ENCODE data around the gene FUT4. TPM values are rescaled to one million over a fixed set of nuclear protein-coding genes. Genes with fewer than 3 reads are reported as not detected.
"Not testable (repeated sequence)": the region's sequence is repeated elsewhere in the genome, so short reads cannot be mapped to it uniquely, and the experiment has no call there.

The FUT4 gene
- total RNA-seq, 1 donor from 2014 or later, result 13.4 TPM

DNA sequence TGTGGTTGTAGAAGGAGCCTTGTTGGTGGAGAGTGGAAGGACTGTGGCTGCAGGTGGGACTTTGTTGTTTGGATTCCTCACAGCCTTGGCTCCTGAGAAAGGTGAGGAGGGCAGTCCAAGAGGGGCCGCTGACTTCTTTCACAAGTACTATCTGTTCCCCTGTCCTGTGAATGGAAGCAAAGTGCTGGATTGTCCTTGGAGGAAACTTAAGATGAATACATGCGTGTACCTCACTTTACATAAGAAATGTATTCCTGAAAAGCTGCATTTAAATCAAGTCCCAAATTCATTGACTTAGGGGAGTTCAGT is 2.4 kb downstream of the FUT4 start:
- Histone ChIP-seq H3K36me3 (ENCODE audit: control insufficient read depth, insufficient read depth, low read length) (no peaks in the 10 kb centered on the region), H3K4me3 (ENCODE audit: low read depth, low read length) (peak overlapping the region; percentile 18), H3K27me3 (ENCODE audit: control insufficient read depth, insufficient read depth, low read length) (no peaks in the 10 kb centered on the region)
- no peak for DNase-seq (ENCODE audit: low read depth)
- TF ChIP-seq, protein P1, sequence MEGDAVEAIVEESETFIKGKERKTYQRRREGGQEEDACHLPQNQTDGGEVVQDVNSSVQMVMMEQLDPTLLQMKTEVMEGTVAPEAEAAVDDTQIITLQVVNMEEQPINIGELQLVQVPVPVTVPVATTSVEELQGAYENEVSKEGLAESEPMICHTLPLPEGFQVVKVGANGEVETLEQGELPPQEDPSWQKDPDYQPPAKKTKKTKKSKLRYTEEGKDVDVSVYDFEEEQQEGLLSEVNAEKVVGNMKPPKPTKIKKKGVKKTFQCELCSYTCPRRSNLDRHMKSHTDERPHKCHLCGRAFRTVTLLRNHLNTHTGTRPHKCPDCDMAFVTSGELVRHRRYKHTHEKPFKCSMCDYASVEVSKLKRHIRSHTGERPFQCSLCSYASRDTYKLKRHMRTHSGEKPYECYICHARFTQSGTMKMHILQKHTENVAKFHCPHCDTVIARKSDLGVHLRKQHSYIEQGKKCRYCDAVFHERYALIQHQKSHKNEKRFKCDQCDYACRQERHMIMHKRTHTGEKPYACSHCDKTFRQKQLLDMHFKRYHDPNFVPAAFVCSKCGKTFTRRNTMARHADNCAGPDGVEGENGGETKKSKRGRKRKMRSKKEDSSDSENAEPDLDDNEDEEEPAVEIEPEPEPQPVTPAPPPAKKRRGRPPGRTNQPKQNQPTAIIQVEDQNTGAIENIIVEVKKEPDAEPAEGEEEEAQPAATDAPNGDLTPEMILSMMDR (IDR thresholded peaks at IDR 0.05; ENCODE audit: insufficient read depth, low read length, poor library complexity, severe bottlenecking), result no peak

DNA sequence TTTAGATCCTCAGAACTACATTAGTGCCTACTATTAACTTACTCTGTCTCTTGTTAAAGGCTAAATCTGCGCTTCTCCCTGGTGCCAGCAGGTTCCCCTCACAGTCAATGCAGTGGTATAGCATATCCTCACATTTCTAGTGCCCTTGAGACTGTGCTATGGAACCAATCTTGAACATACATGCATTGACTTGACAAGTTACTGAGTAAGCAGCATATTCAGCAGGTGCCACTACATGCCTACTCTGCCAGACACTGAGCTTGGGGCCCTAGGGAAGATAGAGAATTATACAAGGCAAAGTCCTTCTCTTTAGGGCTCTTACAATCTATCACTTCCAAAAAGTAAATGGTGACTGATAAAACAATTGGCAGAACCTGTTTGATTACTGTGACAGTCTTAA is 3.2 kb downstream of the FUT4 start:
- H3K4me3 ChIP-seq (ENCODE audit: low read depth, low read length), result peak overlapping the region; percentile 29
- TF ChIP-seq, protein P1 (IDR thresholded peaks at IDR 0.05; ENCODE audit: insufficient read depth, low read length, poor library complexity, severe bottlenecking), result no peak
- DNase-seq (ENCODE audit: low read depth), result no peak

DNA sequence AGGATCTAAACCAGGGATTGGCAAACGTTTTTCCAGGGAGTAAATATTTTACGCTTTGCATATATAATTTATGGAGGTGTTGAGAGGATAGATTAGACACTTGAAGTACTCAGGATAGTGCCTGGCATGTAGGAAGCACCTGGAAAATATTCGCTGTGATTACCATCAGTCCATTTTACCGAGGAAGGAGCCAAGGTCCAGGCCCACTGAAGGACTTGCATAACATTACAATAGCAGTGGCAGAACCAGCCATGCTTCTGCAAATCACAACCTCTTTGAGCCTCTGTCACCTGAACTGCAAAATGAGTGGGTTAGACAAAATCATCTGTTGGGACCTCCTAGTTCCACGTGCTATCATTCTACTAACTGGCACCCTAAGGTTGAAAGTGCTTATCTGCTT is 5.4 kb downstream of the FUT4 start:
- DNase-seq (ENCODE audit: low read depth), result no peak
- Histone ChIP-seq H3K36me3 (ENCODE audit: control insufficient read depth, insufficient read depth, low read length) (no peaks in the 10 kb centered on the region), H3K4me3 (ENCODE audit: low read depth, low read length) (no peak overlapping the region), H3K27me3 (ENCODE audit: control insufficient read depth, insufficient read depth, low read length) (no peaks in the 10 kb centered on the region)
- TF ChIP-seq, protein P1 (IDR thresholded peaks at IDR 0.05; ENCODE audit: insufficient read depth, low read length, poor library complexity, severe bottlenecking), result no peak

More for the DNA sequence above, 3.2 kb downstream of the FUT4 start:
- no peaks in the 10 kb centered on the region for H3K36me3 ChIP-seq (ENCODE audit: control insufficient read depth, insufficient read depth, low read length)
- H3K27me3 ChIP-seq (ENCODE audit: control insufficient read depth, insufficient read depth, low read length), result no peaks in the 10 kb centered on the region

DNA sequence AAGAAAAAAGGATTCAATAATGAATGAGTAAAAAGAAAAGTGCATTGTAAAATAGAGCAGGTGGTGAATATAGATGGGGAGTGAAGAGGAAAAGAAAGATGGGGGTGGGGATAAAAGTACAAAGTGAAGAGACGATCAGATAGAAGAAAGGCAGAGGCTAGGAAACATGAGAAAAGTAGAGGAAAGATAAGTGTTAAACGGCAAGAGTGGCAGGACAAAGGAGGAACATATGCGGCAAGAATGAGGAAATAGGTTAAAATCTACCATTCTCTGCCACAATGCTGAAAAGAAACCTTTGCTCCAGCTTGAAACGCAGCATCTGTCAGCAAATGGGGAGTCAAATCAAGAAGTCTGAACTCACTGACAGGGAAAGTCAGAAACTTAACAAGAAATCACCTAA is 6.8 kb downstream of the FUT4 start:
- no peak for DNase-seq (ENCODE audit: low read depth)
- Histone ChIP-seq H3K4me3 (ENCODE audit: low read depth, low read length) (no peak overlapping the region), H3K36me3 (ENCODE audit: control insufficient read depth, insufficient read depth, low read length) (no peaks in the 10 kb centered on the region), H3K27me3 (ENCODE audit: control insufficient read depth, insufficient read depth, low read length) (no peaks in the 10 kb centered on the region)
- TF ChIP-seq, protein P1 (IDR thresholded peaks at IDR 0.05; ENCODE audit: insufficient read depth, low read length, poor library complexity, severe bottlenecking), result no peak

DNA sequence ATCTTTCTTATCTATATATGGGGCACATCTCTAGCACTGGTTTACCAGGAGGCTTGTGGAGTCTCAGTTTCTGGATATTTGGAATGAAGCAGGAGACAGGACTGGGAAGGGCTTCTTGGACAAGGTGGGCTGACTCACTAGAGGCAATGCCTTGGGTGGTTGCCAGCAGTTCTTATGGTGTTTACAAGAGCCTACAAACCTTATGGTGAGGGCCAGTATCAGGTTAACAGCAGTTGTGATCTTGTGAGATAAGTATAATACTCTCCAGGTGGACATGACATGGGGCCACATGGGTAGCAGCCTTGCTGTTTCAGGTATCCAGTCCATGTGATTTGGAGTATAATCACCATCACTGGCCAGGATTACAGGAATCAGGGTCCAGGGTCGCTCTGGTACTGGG is 10.2 kb downstream of the FUT4 start:
- Histone ChIP-seq H3K36me3 (ENCODE audit: control insufficient read depth, insufficient read depth, low read length) (no peaks in the 10 kb centered on the region), H3K27me3 (ENCODE audit: control insufficient read depth, insufficient read depth, low read length) (no peaks in the 10 kb centered on the region), H3K4me3 (ENCODE audit: low read depth, low read length) (no peak overlapping the region)
- TF ChIP-seq, protein P1 (IDR thresholded peaks at IDR 0.05; ENCODE audit: insufficient read depth, low read length, poor library complexity, severe bottlenecking), result no peak
- no peak for DNase-seq (ENCODE audit: low read depth)

DNA sequence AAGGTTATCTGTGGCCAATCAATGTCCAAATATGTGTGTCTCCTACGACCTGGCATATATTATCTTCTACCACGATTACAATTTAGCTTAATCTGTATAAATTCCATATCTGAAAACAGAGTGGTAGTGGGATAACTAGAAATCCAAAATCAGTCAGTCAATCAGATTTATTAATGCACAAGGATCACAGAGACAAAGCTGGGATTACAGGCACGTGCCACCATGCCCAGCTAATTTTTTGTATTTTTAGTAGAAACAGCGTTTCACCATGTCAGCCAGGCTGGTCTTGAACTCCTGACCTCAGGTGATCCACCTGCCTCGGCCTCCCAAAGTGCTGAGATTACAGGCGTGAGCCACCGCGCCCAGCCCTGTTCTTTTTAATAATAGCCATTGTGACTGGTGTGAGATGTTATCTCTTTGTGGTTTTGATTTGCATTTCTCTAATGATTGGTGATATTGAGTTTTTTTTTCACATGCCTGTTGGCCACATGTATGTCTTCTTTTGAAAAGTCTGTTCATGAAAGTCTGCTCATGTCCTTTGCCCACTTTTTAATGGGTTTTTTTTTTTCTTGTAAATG is 12.1 kb downstream of the FUT4 start:
- not testable (repeated sequence) for H3K27me3 ChIP-seq (ENCODE audit: control insufficient read depth, insufficient read depth, low read length); H3K36me3 ChIP-seq (ENCODE audit: control insufficient read depth, insufficient read depth, low read length); DNase-seq (ENCODE audit: low read depth); H3K4me3 ChIP-seq (ENCODE audit: low read depth, low read length)
